KBM-7 (cell line): ENCODE measurements around the gene APLP2.

Experiments used
- DNase-seq: peaks from one replicate; pipeline ENCODE4 v3.0.0-alpha.2; 2015
- in situ Hi-C: fragments of 300-500 bp; cut with MboI; formaldehyde crosslinking; loops from 2 replicates; pipeline ENCODE4 v1.14.3; 2020; ENCODE audit warnings: low sequenced_read_pairs, low pct_unique_long_range_greater_than_20kb, mixed read lengths

APLP2 gene

GRCh38 chr11:130051082-130051481, 18.6 kb upstream of the APLP2 start:
- in situ Hi-C loops, result no loop called here
- peak; percentile 73 for DNase-seq

GRCh38 chr11:130052567-130052966, 17.1 kb upstream of the APLP2 start:
- in situ Hi-C loops, result no loop called here
- no peak for DNase-seq

GRCh38 chr11:130054966-130055365, 14.7 kb upstream of the APLP2 start:
- in situ Hi-C loops, result no loop called here
- DNase-seq, result no peak

GRCh38 chr11:130055617-130056016, 14.1 kb upstream of the APLP2 start:
- in situ Hi-C loops, result no loop called here
- no peak for DNase-seq

- no peak for DNase-seq
- in situ Hi-C loops, result no loop called here
These were observed 8.7 kb upstream of the APLP2 start for GRCh38 chr11:130061017-130061416.

GRCh38 chr11:130062026-130062425, 7.7 kb upstream of the APLP2 start:
- DNase-seq, result no peak
- in situ Hi-C loops, result no loop called here

GRCh38 chr11:130063451-130063850, 6.2 kb upstream of the APLP2 start:
- in situ Hi-C loops, result no loop called here
- DNase-seq, result no peak

- peak; percentile 43 for DNase-seq
These were observed 5.1 kb upstream of the APLP2 start for GRCh38 chr11:130064596-130064995.

GRCh38 chr11:130066338-130066737, 3.4 kb upstream of the APLP2 start:
- in situ Hi-C loops, result no loop called here
- no peak for DNase-seq

More at GRCh38 chr11:130064596-130064995, 5.1 kb upstream of the APLP2 start:
- in situ Hi-C loops, result no loop called here

- no peak for DNase-seq
- in situ Hi-C loops, result no loop called here
These were observed 1.1 kb upstream of the APLP2 start for GRCh38 chr11:130068546-130068985.

- in situ Hi-C loops, result no loop called here
- peak; percentile 81 for DNase-seq
These were observed 572 bp upstream of the APLP2 start for GRCh38 chr11:130068986-130069658.

- DNase-seq, result peak; percentile 35
- in situ Hi-C loops, result no loop called here
These were observed 583 bp downstream of the APLP2 start for GRCh38 chr11:130070109-130070845.

GRCh38 chr11:130070846-130071200, 1.1 kb downstream of the APLP2 start:
- in situ Hi-C loops, result no loop called here
- DNase-seq, result peak; percentile 30

- in situ Hi-C loops, result no loop called here
- DNase-seq, result peak; percentile 36
These were observed 1.6 kb downstream of the APLP2 start for GRCh38 chr11:130071211-130071712.

GRCh38 chr11:130074736-130075135, 5.0 kb downstream of the APLP2 start:
- DNase-seq, result no peak
- in situ Hi-C loops, result no loop called here

GRCh38 chr11:130076778-130077481, 7.2 kb downstream of the APLP2 start:
- no peak for DNase-seq
- in situ Hi-C loops, result no loop called here

GRCh38 chr11:130077671-130078070, 8.0 kb downstream of the APLP2 start:
- DNase-seq, result no peak
- in situ Hi-C loops, result no loop called here

GRCh38 chr11:130078080-130078479, 8.4 kb downstream of the APLP2 start:
- in situ Hi-C loops, result no loop called here
- no peak for DNase-seq

- in situ Hi-C loops, result no loop called here
- DNase-seq, result no peak
These were observed 16.1 kb downstream of the APLP2 start for GRCh38 chr11:130085671-130086290.

GRCh38 chr11:130086669-130087068, 17.0 kb downstream of the APLP2 start:
- no peak for DNase-seq
- in situ Hi-C loops, result no loop called here
